Right lobe of liver (tissue), 4 donors: ENCODE results near the gene YIF1B.

Source experiments
- CTCF ChIP-seq, 4 donors: fragments of 200-600 bp in 3 of 4; fragments of 450-650 bp in 1 of 4; IDR thresholded peaks; one replicate each; pipeline versions ENCODE4 v1.5.1 to v1.8.0; 2016 to 2022; ENCODE audit warnings: antibody characterized with exemption in 4 of 4, mild to moderate bottlenecking in 2 of 4
- POLR2A ChIP-seq: fragments of 450-650 bp; IDR thresholded peaks from one replicate; pipeline ENCODE4 v1.6.1; 2017; ENCODE audit warnings: antibody characterized with exemption, mild to moderate bottlenecking
- donor health status: DM: no; HTN: no; CAD: no.
- donor health status: DM: no; HTN: no; CAD: no.
- donor health status: DM: no; HTN: yes; CAD: no.

GRCh38 chr19:38255383-38256014 lies 60.2 kb downstream of the YIF1B start:
- TF ChIP-seq CTCF (IDR thresholded peaks at IDR 0.05) (no peak), POLR2A (no peak)
